ENCODE measurements around the gene HDAC3. TPM values are rescaled to one million over a fixed set of nuclear protein-coding genes. Genes with fewer than 3 reads are reported as not detected.
"Not testable (repeated sequence)": the region's sequence is repeated elsewhere in the genome, so short reads cannot be mapped to it uniquely, and the experiment has no call there.

HDAC3 gene
- total RNA-seq, 1 donor from 2014 or later, result 46.6 TPM

DNA sequence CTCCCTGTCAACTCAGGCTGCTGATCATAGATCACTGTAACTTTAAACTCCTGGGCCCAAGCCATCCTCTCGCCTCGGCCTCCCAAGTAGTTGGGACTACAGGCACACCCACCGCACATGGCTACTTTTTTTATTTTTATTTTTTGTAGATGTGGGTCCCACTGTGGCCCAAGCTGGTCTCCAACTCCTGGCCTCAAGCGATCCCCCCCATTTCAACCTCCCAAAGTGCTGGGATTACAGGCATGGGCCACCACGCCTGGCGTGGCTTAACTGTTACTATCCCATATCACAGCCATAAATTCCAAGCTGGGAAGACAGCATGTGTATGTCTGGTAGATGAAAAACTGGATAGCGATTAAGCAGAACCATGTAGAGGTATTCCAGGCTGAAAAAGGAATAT lies 1.0 kb downstream of the HDAC3 start:
- DNase-seq (ENCODE audit: low read depth in 2 of 2), result no peak

DNA sequence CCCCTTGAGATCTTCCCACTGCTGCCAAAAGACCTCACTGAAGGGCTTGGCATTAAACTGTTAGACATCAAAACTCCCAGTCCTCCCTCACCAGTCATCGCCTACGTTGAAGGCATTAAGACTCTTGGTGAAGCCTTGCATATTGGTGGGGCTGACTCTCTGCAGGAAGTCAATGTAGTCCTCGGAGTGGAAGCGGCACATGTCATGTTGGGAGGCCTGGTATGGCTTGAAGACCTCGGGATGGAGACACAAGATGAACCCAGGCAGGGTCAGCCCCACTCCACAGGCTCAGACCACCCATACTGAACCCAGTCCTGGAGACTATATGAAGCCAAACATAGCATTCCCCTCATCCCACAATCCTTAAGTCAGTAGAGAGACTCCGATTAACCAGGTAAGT lies 1.9 kb downstream of the HDAC3 start:
- DNase-seq (ENCODE audit: low read depth in 2 of 2), result no peak

DNA sequence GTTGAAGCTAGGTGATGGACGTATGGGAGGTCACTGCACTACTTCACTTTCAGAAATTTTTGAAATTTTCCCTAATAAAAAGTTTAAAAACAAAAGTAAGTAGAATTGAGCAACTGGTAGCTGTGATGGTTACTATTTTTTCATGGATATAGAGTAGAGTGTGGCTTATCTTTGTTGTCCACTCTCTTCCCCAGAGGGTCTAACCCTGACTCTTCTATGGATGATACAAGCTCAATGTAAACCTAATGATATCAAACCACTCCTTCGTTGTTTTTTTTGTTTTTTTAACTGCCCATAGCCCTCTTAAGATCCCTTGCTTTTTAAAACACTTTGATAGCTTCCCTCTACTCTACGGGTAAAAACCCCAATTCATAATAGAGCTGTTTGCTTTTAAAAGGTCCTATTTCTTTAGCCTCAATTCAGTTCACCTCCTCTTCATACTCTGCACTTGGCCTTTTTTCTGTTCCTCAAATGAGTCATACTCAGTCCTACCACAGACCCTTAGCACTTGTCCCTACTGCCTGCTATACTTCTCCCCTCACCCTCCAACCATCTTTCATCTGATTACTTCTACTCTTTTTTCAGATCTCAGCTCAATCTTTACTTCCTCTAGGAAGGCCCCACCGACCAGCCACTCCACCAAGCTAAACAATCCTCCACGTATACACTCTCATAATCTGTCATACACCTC lies 2.6 kb downstream of the HDAC3 start:
- no peak for DNase-seq (ENCODE audit: low read depth in 2 of 2)

DNA sequence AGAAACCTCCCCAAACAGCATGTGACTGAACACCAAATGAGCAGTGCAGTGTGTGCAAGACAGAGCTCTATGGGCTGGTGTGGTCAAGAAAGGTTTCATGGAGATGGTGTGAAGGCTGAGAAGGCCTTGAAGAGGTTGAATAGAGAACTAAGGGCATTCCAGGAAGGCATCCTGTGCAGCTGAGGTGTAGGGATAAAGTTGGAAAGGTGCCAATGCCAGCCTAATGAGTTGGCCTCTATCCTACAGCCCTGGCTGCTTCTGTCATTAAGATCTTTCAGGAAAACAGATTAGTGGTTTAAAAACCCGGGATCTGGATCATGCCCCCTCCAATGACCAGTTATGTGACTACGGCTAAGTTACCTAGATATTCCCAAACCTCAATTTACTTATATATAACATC lies 4.0 kb downstream of the HDAC3 start:
- no peak for DNase-seq (ENCODE audit: low read depth in 2 of 2)

DNA sequence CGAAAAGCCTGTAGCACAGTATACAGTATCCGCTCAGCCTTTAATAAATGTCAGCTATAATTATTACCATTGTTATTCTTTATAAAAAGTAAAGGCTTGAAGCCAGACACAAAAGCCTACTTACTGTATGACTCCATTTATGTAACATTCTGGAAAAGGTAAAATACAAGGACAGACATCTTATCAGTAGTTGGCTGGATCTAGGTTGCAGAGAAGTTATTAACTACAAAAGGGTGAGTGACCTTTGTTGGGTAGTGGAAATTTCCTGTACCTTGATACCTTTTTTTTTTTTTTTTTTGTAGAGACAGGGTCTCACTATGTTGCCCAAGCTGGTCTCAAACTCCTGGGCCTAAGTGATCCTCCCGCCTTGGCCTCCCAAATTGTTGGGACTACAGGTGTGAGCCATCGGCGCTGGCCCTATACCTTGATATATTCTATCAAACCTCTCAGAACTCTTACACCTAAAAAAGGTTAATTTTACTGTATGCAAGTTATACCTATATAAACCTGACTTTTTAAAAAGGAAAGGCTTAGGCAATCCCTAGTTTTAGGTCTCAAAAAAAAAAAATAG lies 6.0 kb downstream of the HDAC3 start:
- no peak for DNase-seq (ENCODE audit: low read depth in 2 of 2)

DNA sequence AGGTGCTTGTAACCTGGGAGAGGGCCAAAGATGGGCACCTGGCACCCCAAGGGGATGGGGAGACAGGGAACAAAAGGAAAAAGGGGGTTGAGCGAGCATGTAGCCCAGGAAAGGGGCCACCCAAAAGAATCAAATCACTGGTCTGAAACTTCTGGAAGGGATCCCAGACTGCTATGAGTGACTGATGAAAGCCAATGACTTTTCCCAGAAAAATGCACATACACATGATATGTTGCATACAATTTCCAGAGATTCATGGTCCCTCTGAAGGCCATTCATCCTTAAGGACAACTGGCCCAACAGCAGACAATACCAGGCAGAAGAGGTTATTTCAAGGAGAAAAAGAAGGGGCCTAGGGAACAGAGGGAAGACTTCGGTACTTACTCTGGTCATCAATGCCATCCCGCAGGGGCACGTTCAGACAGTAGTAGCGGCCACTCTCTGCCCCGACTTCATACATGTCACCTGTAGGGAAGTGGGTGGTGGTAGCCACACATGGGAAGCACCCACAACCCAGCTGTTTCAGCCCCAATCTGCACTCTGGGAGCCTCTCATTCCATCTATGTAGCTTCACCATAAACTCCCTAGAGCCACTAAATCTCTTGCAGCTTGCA lies 8.4 kb downstream of the HDAC3 start:
- no peak for DNase-seq (ENCODE audit: low read depth in 2 of 2)

DNA sequence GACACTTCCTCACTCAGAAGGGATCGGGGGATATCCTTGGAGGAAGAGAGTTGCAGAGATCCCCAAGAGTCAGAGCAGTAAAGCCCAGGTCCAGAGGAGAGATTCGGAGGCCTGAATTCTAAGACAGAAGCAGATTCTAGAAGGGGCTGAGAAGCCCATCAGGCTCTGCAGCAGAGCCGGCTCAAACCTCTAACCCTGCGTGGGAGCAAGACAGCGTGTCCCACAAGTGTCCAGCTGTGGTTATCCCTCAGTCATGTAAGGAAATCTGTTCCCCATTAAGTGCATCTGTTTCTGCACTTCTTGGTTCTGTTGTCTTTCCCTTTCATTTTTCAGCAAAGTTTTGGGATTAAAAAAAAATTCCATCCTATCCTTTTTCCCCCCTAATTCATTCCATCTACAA lies 13.0 kb downstream of the HDAC3 start:
- no peak for DNase-seq (ENCODE audit: low read depth in 2 of 2)

DNA sequence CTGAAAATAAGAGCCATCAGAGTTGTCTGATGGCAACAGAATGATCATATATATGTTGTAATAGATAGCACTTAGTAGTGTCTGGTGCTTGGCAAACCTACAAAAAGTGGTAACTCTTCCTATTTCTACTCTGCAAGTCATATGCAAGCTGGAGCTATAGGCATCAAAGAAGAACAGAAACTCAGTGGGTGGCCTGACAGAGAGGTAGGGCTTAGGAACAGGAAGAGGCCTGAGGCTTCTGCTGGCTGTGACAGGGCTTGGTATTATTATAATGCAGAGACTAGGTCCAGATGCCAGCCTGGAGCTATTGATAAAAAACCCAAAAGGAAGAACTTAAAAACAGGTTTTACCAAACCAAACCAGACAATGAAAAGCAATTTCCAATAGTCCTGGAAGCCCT lies 13.5 kb downstream of the HDAC3 start:
- no peak for DNase-seq (ENCODE audit: low read depth in 2 of 2)

DNA sequence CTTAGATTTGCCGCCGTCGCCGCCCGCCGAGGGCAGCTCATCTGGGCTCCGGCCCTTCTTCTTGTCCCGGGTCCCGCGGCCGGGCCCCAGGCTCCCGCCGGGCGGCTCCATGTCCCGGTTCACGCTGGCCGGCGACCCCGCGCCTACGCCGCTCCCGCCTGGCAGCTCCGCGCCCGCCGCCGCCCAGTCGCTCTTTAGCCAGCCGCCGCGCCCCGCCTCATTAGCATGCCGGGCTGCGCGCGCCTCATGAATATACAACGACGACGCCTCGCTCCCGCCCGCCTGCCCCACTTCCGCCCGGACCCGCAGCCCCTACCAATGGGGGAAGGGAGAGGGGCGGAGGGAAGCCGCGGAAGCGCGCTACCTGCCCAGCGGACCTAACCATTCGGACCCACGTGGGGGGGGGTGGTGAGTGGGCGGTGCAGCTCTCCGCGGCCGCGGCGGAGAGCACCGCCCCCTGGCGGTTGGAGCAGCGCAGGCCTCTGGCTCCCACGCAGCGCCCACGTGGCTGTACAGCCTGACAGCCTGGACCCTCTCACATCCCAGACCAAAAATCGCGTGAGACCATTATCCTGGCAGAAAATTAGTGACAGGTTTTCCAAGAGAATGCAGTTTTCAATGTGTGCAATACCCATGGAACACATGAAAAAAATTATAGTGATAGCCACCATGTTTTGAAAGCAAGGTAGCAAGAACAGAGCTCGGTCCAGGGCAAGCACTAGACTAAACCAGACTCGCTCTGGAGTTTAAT lies 17.7 kb downstream of the HDAC3 start, which contains the start of gene DIAPH1:
Gene DIAPH1, minus strand, starts transcription at position 197 of the 751 bp plus-strand sequence. Its CDS starts 86 bp downstream, at position 111.
- DNase-seq (ENCODE audit: low read depth in 2 of 2), result peak; percentile 93 to 97

DNA sequence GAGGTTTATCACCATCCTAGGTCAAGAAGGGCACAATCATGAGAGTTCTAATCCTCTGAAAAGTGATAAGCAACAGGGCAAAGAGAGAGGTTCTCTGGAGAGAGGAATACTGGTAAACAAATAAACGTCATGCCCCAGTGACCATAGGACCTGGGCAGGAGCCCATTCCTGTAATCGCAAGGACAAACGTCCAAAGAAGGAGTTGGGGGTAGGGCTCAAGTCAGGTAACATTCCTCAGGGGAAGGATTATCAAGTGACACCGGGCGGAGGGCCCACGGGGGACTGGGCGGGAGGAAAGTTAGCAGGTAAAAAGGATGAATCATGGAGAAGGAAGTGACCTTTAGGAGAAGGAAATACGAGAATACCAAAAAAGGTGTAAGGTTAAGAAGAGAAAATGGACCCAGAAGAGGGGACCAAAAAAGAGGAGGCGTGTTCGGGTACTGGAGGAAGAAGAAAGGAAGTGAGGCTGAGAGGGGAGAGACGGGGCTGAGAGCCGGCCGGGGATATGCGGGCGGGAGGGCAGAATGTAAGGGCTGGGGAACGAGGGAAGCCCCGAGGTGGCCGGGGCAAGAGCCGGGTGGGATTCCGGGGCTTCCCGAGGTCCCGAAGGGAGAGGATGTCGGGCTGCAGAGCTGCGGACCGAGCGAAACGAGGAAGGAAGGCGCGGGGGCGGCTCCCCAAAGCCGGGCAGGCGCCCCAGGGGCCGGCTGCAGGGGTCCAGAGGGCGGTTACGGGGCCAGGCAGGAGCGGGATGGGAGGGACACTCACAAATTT lies 18.4 kb downstream of the HDAC3 start:
- peak; percentile 14 to 42 for DNase-seq (ENCODE audit: low read depth in 2 of 2)

DNA sequence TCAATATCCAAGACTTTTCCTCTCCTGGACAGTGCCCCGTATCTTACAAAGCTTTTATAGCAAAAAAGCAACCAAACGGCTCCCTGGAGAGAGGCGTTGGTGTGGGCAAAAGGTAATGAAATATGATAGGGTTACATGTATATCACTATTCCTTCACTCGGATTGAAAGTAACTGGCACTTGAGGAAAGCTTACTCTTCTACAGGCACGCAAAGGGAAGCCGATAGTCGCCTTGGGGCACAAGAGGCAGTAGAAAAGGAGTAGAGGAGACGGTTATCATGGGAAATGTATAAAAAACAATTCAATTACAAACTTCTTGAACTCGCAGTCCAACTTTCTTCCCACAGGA lies 19.0 kb downstream of the HDAC3 start:
- DNase-seq (ENCODE audit: low read depth in 2 of 2), result peak in 1 of 2 donors; percentile 42

DNA sequence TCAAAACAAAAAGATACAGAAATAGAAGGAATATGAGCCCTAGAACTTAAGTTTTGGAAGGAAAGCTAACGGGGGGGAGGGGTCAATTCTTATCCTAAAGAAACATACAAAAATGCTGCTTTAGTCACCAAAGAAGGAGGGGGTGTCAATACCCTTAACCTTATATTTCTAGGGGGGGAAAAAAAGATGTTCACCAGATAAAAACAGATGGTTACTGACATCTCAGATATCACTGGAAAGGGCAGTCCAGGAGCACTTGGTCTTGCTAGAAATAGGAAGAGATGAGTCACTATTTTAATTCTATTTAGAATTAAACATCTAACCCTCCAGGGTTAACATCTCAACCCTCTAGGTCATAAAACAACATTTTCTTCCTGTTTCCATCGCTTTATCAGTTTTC lies 19.5 kb downstream of the HDAC3 start:
- peak in 1 of 2 donors; percentile 65 for DNase-seq (ENCODE audit: low read depth in 2 of 2)

DNA sequence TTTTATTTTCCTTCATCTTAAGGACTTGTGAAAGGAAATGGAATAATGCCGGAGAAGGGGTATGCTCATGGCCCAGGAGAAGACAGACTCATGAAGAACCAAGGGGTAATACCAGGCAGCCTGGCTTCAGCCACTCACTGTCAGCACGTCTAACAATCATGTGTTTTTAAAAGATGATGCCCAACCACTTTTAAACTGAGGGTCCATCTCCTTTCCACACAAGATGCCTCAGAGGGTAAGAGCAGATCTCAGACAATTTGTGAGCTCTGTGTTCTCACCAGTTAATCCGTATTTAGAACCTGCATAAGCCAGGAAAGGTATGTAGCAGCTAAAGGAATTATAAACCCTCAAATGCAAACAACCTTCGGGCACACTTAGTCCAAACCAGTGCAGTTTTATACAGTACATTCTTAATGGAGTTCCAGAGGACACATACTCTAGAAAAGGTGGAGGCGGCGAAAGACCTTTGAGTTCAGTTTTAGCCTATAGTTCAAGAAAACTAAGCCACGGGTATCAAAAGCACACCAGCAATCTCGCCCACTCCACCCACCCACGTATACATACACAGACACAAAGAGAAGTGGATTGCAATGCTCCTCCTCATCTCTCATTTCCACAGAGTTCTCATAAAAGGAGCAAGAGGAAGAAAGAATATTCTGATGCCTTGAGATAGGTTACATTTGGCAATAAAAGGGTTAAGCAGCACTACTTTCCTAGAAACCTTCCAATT lies 20.5 kb downstream of the HDAC3 start:
- DNase-seq (ENCODE audit: low read depth in 2 of 2), result no peak

DNA sequence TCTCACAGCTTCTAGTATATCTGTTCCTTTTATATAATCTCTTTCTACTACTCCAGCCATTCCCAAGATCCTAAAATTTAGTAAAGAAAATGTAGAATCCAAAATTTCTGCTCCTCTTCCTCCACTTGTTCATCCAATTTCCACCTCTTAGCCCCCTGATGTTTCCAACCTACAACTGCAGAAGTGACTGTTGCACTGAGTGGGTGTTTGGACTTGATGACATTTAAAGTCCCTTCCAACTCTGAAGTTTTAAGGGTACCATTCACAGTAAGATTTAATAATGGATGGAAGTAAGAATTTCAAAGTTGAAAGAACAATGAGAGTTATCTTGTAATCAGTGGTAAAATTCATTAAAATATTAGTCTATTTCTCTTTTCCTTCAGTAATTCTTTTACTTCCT lies 23.3 kb downstream of the HDAC3 start:
- no peak for DNase-seq (ENCODE audit: low read depth in 2 of 2)

DNA sequence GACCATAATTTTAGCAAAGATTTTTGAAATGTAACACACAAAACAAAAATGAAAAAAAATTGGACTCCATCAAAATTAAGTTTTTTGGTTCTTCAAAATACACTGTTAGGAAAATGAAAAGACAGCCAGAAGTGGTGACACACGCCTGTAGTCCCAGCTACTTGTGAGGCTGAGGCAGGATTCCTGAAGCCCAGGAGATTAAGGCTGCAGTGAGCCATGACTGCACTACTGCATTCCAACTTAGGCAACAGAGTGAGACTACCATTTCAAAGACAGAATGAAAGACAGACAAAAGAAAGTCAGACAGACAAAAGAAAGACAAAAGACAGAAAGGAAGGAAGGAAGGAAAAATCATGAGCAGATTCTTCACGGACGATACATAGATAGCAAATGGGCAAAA lies 25.4 kb downstream of the HDAC3 start:
- DNase-seq (ENCODE audit: low read depth in 2 of 2), result no peak

DNA sequence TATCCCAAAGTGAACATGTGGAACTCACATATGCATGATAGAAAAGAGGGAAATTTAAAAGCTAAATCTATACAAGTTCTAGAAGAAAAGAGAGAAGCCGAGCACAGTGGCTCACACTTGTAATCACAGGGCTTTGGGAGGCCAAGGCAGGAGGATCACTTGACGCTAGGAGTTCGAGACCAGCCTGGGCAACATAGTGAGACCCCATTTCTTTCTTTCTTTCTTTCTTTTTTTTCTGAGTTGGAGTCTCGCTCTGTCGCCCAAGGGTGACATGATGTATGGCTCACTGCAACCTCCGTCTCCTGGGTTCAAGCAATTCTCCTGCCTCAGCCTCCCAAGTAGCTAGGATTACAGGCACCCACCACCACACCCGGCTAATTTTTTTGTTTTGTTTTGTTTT lies 26.7 kb downstream of the HDAC3 start:
- not testable (repeated sequence) for DNase-seq (ENCODE audit: low read depth in 2 of 2)

DNA sequence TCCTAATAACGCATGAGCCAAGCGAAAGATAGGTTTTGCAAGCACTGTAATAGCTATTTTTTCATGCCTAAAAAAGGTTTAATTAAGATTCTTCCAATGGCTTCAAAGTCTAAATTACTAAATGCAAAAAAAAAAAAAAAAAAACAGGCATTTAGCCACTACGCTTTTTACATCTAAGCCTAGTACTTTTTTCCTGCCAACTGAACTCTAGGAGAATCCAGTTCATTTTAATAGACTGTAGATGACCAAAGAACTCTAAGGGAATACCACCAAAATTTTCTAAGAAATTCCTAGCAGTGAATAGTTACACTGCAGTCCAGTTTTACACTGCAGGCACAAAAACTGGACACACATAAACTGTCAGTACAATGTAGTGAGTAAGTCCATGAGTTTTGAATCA lies 27.6 kb downstream of the HDAC3 start:
- no peak for DNase-seq (ENCODE audit: low read depth in 2 of 2)

DNA sequence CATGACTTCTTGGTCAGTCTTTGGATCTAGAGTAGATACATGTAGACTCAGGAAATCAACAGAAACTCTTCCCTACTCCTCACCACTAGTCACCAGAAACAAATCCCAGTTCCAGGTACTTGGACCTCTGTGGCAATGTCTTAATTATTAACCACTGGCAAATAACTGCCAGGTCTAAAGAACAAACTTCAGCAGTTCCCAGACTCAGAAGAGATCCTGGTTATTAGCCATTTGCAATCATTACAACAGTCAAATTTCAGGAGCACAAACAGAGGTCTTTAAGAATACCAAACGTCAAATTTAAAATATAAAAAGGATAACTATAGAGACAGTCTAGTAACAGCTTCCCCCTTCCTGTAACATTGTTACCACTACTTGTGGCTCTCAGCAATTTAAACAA lies 28.1 kb downstream of the HDAC3 start:
- DNase-seq (ENCODE audit: low read depth in 2 of 2), result no peak

DNA sequence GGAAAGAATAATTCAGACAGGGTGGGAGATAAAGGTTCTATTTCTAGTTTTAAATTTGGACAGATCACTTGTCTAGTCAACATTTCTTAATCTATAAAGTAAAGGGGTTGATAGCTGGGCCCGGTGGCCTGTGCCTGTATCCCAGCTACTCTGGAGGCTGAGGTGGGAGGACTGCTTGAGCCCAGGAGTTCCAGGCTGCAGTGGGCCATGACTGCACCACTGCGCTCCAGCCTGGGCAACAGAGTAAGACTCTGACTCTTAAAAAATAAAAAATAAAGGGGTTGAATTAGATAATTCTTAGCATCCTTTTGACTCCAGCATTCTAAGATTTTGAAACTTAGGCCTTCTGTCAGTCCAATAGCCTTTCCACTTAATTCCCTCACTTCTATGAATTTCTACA lies 28.6 kb downstream of the HDAC3 start:
- DNase-seq (ENCODE audit: low read depth in 2 of 2), result no peak

DNA sequence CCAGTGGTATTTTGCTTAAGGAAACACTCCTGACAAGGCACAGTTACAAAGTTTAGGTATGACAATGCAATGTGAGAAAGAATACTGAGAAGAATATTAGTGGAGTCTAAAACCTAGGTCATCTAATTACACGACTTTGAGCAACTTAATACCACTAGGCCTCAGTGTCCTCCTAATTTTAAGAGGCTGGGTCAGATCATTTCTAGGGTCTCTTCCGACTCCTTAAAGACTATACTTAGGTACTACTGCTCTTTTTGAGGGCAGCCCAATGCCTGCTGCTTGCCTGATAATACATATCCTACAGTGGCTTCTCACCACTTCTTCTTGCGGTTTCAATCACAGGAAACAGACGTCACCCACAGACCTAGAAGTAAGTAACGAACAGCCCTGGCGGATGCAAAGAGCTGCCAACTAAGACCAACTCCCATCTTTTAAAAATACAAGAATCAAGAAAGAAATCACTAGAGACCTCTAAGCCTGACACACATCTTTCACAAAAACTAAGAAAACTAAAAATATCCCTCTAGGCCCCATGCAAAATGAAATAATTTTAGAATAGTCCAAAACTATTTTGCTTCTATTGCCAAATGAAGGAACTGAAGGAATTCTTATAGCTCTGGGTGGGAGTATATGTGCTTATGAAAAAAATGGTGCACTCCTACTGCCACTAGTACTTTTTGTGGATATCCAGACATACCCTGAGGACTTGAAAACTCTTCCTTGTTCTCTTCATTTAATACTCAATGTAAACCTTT lies 30.9 kb downstream of the HDAC3 start:
- DNase-seq (ENCODE audit: low read depth in 2 of 2), result peak in 1 of 2 donors; percentile 78

Measured in dermis microvascular lymphatic vessel endothelial cell (primary cell).